CD4-positive, alpha-beta T cell treated with Interleukin-21 for 1 hour (primary cell): Measurements from ENCODE around the gene KRT86.
"Not testable (repeated sequence)": the region's sequence is repeated elsewhere in the genome, so short reads cannot be mapped to it uniquely, and the experiment has no call there.

ENCODE experiments used
- DNase-seq: peaks from one replicate; pipeline ENCODE4 v3.0.0-alpha.2; 2020

KRT86 gene

DNA sequence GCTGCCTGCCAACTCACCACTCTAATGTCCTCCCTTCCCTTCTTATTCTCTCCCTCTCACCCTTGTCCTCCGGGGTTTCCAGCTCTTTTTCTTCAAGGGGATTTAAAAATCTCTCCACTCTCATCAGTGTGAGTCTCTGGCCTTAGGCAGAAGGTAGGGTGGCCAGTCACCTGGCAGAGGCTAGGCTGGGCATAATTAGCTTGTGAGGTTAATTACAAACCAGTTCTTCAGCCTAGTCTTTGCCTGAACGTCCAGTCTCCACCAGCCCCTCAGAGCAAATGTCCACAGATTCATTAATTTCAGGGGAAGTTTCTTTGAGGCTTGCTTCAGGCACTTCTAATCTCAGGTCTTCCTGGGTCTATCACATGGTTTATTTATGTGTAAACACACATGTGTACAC is 34.7 kb upstream of the KRT86 start:
- no peak for DNase-seq

DNA sequence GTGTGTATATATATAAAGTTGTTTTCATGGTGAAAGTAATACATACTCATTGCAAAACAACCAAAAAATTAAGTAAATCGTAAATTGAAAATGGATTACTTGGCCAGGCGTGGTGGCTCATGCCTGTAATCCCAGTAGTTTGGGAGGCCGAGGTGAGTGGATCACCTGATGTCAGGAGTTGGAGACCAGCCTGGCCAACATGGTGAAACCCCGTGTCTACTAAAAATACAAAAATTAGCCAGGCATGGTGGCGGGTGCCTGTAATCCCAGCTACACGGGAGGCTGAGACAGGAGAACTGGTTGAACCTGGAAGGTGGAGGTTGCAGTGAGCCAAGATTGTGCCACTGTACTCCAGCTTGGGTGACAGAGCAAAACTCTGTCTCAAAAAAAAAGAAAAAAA is 34.2 kb upstream of the KRT86 start:
- not testable (repeated sequence) for DNase-seq

GRCh38 chr12:52241205-52241842 is 33.1 kb upstream of the KRT86 start:
- no peak for DNase-seq

DNA sequence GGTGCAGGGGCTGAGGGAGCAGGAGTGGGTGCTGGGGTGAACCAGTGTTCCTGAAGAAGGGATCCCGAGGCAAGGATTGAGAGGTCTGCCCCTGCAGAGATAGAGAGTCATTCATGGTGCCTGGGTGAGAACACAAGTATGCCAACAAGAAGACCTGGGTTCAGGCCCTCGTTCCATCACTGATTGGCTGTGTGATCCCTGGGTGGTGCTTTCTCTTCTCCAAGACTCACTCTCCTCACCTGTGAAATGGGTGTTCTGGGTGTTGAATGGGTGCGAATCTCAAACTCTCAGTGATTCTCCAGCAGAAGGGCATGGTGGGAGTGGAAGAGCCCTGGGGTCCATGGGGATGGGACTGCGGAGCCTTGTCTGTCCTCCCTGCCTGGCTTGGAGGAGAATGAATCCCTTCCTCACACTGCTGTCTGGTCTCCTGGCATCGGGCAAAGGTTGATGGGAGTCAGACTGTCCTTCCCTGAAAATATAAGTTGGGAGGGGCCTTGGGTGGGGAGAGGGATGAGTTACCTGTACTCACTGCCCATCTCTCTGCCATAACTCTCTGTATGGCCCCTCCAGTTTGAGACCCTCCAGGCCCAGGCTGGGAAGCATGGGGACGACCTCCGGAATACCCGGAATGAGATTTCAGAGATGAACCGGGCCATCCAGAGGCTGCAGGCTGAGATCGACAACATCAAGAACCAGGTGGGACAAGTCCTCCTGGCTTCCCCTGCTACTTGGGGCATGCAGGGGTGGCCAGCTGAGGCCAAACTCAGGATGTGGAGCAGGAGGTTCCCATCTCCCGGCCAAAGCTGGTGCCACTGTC is 31.8 kb upstream of the KRT86 start:
- no peak for DNase-seq

- no peak for DNase-seq
Measured at GRCh38 chr12:52243259-52243855, 31.1 kb upstream of the KRT86 start.

DNA sequence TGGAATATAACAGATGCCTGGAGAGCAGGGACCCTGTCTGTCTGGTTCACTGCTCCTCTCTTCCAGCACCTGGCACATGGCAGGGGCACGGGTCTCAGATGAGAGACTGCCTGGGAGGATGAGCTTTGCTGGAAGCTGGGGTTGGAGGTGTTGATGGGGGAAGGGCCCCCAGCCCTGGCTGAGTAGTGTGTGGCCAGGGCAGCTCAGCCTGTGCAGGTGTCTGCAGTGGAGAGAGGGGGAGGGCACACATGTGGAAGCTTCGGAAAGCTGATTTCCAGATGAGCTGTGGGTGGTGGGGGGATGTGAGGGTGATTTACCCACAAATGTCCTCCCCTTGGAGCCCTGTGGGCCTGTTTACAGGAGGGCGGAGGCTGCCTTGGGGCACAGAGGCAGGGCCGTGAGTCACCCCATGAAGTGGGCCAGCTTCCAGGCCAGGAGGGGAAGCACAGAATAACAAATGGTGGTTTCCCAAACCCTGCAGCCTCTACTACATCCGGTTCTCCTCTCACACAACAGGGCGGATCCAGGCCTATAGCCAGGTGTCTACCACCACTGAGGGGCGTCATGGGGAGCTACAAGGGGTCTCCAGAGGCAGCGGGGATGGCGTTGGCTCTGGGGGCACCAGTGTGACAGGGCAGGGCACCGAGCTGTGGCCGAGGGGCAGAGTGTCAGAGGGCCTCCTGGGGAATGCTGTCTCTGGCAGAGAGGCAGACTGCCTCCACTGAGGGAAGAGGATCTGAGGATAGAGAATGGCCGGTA is 30.4 kb upstream of the KRT86 start:
- DNase-seq = peak; percentile 64

DNA sequence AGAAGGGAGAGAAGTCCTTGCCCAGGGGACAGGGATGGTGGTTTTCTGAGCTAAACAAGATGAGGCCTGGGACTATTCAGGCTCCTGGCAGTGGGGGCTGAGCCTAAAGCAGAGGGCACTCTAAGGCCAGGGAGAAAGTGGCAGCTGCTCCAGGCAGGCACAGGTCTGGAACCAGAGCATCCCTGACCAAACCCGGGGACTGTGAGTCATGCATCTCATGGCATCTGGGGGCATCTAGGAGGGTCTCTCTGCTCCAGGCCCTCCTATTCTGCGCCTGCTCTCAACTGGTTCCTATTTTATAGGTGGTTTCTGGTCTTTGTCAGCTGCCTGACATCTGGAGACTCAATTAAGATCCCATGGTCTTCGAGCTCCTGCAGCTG is 29.8 kb upstream of the KRT86 start:
- no peak for DNase-seq

GRCh38 chr12:52245259-52245961 is 29.0 kb upstream of the KRT86 start:
- DNase-seq = no peak

DNA sequence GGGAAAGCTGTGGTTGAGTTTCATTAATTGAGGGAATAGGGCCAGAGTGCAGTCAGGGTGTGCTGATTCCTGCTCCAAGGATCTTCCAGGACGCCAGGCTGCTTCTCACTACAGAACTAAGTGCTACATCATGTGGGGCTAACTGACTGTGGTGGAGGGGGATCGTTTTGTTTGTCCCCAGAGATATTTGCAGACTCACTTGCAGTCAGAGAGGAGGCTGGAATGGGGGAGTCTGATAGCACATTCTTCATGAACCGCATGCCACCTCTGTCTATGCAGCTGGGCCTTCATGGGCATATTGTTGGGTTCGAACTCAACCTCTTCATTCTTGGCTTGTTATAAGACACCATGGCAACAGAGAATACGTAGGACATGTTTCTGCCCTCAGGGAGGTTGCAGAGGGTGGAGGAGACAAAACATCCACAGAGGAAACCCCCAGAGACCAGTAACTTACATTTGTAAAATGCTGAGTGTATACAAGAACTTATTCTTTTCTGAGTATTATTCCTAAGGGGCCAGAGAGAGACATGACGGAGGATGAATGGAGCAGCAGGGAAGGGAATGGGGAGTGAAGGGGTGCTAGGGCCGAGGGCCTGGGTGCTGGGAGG is 28.4 kb upstream of the KRT86 start:
- no peak for DNase-seq

- DNase-seq = no peak
Measured at GRCh38 chr12:52246720-52247621, 27.5 kb upstream of the KRT86 start.

- no peak for DNase-seq
Measured at GRCh38 chr12:52247622-52248540, 26.6 kb upstream of the KRT86 start.

DNA sequence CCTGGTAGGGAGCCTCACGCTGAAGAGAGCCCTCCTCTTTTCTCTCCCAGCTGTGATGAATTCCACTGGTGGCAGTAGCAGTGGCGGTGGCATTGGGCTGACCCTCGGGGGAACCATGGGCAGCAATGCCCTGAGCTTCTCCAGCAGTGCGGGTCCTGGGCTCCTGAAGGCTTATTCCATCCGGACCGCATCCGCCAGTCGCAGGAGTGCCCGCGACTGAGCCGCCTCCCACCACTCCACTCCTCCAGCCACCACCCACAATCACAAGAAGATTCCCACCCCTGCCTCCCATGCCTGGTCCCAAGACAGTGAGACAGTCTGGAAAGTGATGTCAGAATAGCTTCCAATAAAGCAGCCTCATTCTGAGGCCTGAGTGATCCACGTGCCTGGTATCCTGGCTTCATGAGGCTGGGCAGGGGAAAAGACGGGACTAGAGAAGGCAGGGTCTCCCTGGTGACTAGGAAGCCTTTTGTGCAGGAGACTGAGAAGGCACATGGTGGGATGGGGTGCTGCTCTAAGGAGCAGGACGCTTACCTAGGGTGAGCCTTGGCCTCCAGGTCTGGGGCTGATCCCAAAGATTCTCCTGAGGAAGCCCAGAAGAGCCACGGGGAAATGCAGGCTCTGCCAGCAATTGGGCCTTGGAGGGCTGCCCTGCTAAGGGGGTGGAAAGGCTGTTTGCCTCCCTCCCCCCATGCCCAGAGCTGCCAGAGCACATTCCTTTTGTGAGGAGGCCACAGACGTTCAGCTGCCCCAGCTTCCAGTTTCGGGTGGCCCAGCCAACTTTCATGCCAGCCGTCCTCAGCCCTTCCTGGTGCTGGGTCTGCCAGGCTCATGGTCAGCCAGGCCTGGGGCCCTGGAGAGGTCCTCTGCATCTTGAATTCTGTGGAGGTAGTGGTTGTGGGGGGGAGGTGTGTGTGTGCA is 25.6 kb upstream of the KRT86 start:
- DNase-seq = no peak

DNA sequence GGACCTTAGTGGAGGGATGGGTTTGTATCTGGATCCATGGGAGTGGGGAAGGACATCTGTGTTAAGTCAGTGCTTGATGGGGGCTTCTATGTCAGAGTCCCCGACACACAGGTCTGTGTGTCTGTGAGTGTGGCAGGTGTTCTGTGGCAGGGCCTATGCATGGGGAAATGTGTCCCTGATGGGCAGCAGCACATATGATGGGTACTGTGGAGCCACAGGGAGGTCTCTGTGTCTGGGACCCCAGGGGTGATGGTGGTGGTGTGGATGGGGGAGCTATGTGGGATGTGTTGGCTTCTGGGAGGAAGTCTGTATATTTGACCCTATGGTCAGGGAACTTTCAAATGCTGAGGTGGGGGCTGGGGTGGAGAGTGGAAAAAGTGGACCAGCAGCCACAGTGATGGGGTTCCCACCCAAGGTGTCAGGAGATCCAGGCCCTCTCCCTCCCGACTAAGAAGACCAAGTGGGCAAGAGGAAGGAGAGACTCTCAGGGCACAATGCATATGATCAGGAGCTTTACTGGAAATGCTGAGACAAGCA is 24.9 kb upstream of the KRT86 start:
- DNase-seq = no peak

GRCh38 chr12:52250048-52250990 is 24.1 kb upstream of the KRT86 start:
- DNase-seq = no peak

- no peak for DNase-seq
Measured at GRCh38 chr12:52251367-52252051, 22.9 kb upstream of the KRT86 start.

DNA sequence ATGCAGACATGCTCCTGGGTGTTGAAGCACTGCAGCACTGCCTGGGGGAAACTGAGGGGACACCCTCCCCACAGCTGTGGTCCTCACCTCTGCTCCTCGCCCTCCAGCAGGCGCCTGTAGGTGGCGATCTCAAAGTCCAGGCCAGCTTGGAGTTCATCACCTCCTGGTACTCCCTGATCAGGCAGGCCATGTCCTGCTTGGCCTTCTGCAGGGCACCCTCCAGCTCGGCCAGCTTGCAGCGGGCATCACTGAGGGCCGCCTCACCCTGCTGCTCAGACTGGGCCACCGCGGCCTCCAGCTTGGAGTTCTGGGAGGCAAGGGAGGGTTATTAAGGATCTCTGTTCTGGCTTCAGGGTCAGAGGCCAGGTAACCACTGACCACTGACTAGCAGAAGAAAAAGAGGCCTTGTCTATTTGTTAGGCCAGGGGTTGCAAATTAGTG is 22.2 kb upstream of the KRT86 start:
- not testable (repeated sequence) for DNase-seq
